Tibial nerve (tissue), 3 donors: ENCODE data around the gene EBF3.

Experiments
- CTCF ChIP-seq, 5 experiments: fragments of 200-600 bp in 3 of 5; fragments of 450-650 bp in 2 of 5; sonication (generic) in 3 of 5; IDR thresholded peaks; one replicate each; pipeline ENCODE4 v1.5.1; 2016 to 2019; ENCODE audit warnings: antibody characterized with exemption in 5 of 5, mild to moderate bottlenecking in 3 of 5, moderate library complexity in 2 of 5
- POLR2A ChIP-seq, 2 donors: fragments of 450-650 bp; IDR thresholded peaks; one replicate each; pipeline ENCODE4 v1.6.1; 2017; ENCODE audit warnings: antibody characterized with exemption in 2 of 2, mild to moderate bottlenecking in 2 of 2, moderate library complexity in 2 of 2

- TF ChIP-seq CTCF (IDR thresholded peaks at IDR 0.05): no peak
- TF ChIP-seq POLR2A (IDR thresholded peaks at IDR 0.05): no peak
These were observed 39.5 kb downstream of the EBF3 start for GRCh38 chr10:129924375-129925085.
